Fibroblast of lung (primary cell): ENCODE measurements around the gene PROK1. TPM values are rescaled to one million over a fixed set of nuclear protein-coding genes. Genes with fewer than 3 reads are reported as not detected.

Source experiments
- DNase-seq, 2 donors: peaks; one replicate each; pipeline versions ENCODE4 v3.0.0 to v3.0.0-alpha.2; 2010; ENCODE audit warnings: low read depth in 2 of 2
- H2AFZ ChIP-seq: 2 replicates; pipeline ENCODE4 v1.5.1; 2012; ENCODE audit warnings: low read length, control low read depth, inconsistent platforms
- H3K27ac ChIP-seq: 2 replicates; pipeline ENCODE4 v1.5.1; 2011; ENCODE audit warnings: low read length, control low read depth; ENCODE audit not compliant: insufficient read depth
- H3K27me3 ChIP-seq: 2 replicates; pipeline ENCODE4 v1.5.1; 2011; ENCODE audit warnings: mild to moderate bottlenecking, low read length; ENCODE audit not compliant: control insufficient read depth, insufficient read depth
- H3K36me3 ChIP-seq: 2 replicates; pipeline ENCODE4 v1.5.1; 2011; ENCODE audit warnings: low read length; ENCODE audit not compliant: control insufficient read depth, insufficient read depth
- H3K4me1 ChIP-seq: 2 replicates; pipeline ENCODE4 v1.5.1; 2011; ENCODE audit warnings: low read length; ENCODE audit not compliant: control insufficient read depth, insufficient read depth; ENCODE audit errors: extremely low read depth
- H3K4me2 ChIP-seq: 2 replicates; pipeline ENCODE4 v1.5.1; 2011; ENCODE audit warnings: low read length, control low read depth; ENCODE audit not compliant: insufficient read depth; ENCODE audit errors: extremely low read depth
- H3K4me3 ChIP-seq, 4 experiments: fragments of 200-600 bp in 1 of 4; sonication (generic) in 1 of 4; replicated peaks in 1 of 4; 2 replicates each; pipeline ENCODE4 v1.5.1; 2011 to 2016; ENCODE audit warnings: low read length in 4 of 4, low read depth in 3 of 4, mild to moderate bottlenecking in 3 of 4, control low read depth in 2 of 4, inconsistent platforms in 1 of 4, mixed read lengths in 1 of 4; ENCODE audit not compliant: insufficient read depth in 1 of 4; ENCODE audit errors: control extremely low read depth in 1 of 4
- H3K79me2 ChIP-seq: 2 replicates; pipeline ENCODE4 v1.5.1; 2012; ENCODE audit warnings: mild to moderate bottlenecking, low read length, inconsistent platforms; ENCODE audit not compliant: control insufficient read depth, insufficient read depth
- H3K9ac ChIP-seq: 2 replicates; pipeline ENCODE4 v1.5.1; 2011; ENCODE audit warnings: mild to moderate bottlenecking, low read length, control low read depth; ENCODE audit not compliant: insufficient read depth
- H3K9me3 ChIP-seq: 2 replicates; pipeline ENCODE4 v1.5.1; 2012; ENCODE audit warnings: low read depth, low read length; ENCODE audit not compliant: control insufficient read depth, insufficient read depth
- H4K20me1 ChIP-seq: 2 replicates; pipeline ENCODE4 v1.5.1; 2011; ENCODE audit warnings: low read length; ENCODE audit not compliant: control insufficient read depth, insufficient read depth; ENCODE audit errors: extremely low read depth
- EZH2 ChIP-seq: IDR thresholded peaks from 2 replicates; pipeline ENCODE4 v1.5.1; 2012; ENCODE audit warnings: low read length, control low read depth, mild to moderate bottlenecking; ENCODE audit errors: missing control alignments
- polyA plus RNA-seq, 2 donors: library from polyadenylated mRNA; depleted of rRNA in 1 of 2; stranded (reverse) in 1 of 2; unstranded in 1 of 2; fragments of >200 nt; gene quantifications; 2 replicates each; pipeline ENCODE4 v1.2.1, GENCODE V29; 2011 to 2012; ENCODE audit warnings: missing spikeins in 1 of 2
- total RNA-seq: library from RNA; depleted of rRNA; stranded (reverse); fragments of >200 nt; gene quantifications from 2 replicates; pipeline ENCODE4 v1.2.1, GENCODE V29; 2014
- TF ChIP-seq, protein P1 (sequence below), 2 donors: IDR thresholded peaks in 1 of 2; conservative IDR thresholded peaks in 1 of 2; 1 replicate in 1 of 2; 2 replicates in 1 of 2; pipeline ENCODE4 v1.5.1; 2011 to 2012; ENCODE audit warnings: low read length in 2 of 2, control low read depth in 1 of 2, inconsistent platforms in 1 of 2, low read depth in 1 of 2, mild to moderate bottlenecking in 1 of 2

PROK1 gene
- total and polyA plus RNA-seq, 2 donors (not counting 1 experiment from before 2014, with no cell fraction given) = not detected

DNA sequence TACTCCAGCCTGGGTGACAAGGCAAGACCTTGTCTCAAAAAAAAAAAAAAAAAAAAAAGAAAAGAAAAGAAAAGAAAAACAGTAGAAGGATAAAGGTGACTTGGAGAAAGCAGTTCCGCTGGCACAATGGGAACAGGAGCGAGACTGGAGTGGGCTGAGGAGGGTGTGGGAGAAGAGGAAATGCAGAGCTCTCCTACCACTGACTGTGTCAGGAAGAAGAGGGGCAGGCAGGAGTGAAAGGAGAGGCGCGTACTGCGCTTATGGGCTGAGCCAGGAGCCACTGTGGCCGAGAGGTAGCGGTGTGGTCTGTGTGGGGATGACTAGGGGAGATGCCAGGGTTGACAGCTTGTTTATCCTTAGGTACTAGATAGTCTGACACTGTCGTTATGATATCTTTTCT is 6.4 kb upstream of the PROK1 start:
- H3K9me3 ChIP-seq = no peaks in the 10 kb centered on the region
- no peaks in the 10 kb centered on the region for H4K20me1 ChIP-seq
- H3K79me2 ChIP-seq = no peaks in the 10 kb centered on the region
- peaks cover 20% of the 10 kb centered on the region for H3K27me3 ChIP-seq
- no peaks in the 10 kb centered on the region for H3K36me3 ChIP-seq
- no peak overlapping the region for H2AFZ ChIP-seq
- no peak overlapping the region for H3K27ac ChIP-seq
- no peaks in the 10 kb centered on the region for H3K4me1 ChIP-seq
- no peak for TF ChIP-seq EZH2
- TF ChIP-seq, protein P1, sequence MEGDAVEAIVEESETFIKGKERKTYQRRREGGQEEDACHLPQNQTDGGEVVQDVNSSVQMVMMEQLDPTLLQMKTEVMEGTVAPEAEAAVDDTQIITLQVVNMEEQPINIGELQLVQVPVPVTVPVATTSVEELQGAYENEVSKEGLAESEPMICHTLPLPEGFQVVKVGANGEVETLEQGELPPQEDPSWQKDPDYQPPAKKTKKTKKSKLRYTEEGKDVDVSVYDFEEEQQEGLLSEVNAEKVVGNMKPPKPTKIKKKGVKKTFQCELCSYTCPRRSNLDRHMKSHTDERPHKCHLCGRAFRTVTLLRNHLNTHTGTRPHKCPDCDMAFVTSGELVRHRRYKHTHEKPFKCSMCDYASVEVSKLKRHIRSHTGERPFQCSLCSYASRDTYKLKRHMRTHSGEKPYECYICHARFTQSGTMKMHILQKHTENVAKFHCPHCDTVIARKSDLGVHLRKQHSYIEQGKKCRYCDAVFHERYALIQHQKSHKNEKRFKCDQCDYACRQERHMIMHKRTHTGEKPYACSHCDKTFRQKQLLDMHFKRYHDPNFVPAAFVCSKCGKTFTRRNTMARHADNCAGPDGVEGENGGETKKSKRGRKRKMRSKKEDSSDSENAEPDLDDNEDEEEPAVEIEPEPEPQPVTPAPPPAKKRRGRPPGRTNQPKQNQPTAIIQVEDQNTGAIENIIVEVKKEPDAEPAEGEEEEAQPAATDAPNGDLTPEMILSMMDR (conservative IDR thresholded peaks at IDR 0.05 in 1 of 2, IDR thresholded peaks at IDR 0.05 in 1 of 2; ENCODE audit: low read depth in 1 of 2, low read length in 2 of 2) = no peak
- H3K9ac ChIP-seq = no peak overlapping the region
- H3K4me3 ChIP-seq = no peak overlapping the region
- H3K4me2 ChIP-seq = no peak overlapping the region
- DNase-seq = no peak

DNA sequence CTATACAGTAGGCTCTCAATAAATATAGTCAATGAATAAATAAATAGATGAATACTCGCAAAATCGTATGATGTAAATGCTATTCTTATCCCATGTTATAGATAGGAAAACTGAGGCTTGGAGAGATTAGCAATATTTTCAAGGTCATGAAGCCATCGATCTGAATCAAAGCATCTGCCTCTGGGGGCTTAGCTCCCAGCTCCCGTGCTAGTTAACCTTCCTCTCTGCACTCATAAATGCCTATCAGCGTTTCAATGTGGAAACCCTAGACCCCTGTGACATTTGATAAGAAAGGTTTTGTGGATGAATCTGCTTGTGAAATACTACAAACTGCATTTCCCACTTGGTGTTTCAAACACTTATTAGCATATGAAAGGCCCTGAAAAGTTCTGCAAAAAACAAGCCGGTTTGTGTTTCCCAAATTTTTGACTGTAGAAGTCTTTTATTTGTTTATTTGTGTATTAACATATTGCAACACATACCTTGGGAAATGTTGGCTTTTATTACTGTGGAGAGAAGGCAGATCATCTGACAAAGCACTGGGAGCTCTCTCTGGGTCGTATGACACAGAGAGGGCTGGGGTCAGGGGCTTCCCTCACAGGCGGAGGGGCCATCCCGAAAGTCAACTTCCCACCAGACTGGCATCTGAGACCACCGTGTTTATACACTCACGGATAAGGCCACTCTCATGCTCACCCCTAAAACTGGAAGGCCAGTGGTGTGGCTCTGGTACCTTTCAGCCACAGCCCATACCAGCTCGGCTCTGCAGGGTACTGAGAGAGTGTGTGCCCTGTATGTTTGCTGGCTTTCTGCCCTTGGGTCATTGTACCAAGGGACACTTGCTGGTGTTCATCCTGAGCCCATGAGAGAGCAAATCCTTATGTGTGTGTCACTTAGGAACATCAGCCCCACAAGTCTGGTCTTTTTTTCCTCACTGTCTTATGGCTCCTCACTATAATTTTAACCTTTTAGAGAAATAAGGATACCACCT is 993 bp upstream of the PROK1 start:
- peak in 1 of 2 donors; percentile 9 for DNase-seq
- no peak overlapping the region for H3K4me2 ChIP-seq
- H3K27ac ChIP-seq = no peak overlapping the region
- no peak overlapping the region for H3K4me3 ChIP-seq
- H4K20me1 ChIP-seq = no peaks in the 10 kb centered on the region
- H2AFZ ChIP-seq = no peak overlapping the region
- no peaks in the 10 kb centered on the region for H3K4me1 ChIP-seq
- no peak overlapping the region for H3K9ac ChIP-seq
- H3K36me3 ChIP-seq = no peaks in the 10 kb centered on the region
- no peaks in the 10 kb centered on the region for H3K79me2 ChIP-seq
- peaks cover 37% of the 10 kb centered on the region for H3K27me3 ChIP-seq
- no peaks in the 10 kb centered on the region for H3K9me3 ChIP-seq
- TF ChIP-seq, protein P1 (conservative IDR thresholded peaks at IDR 0.05 in 1 of 2, IDR thresholded peaks at IDR 0.05 in 1 of 2; ENCODE audit: low read depth in 1 of 2, low read length in 2 of 2) = no peak
- no peak for TF ChIP-seq EZH2

- no peaks in the 10 kb centered on the region for H3K79me2 ChIP-seq
- H3K27me3 ChIP-seq = peaks cover 32% of the 10 kb centered on the region
- H3K9me3 ChIP-seq = no peaks in the 10 kb centered on the region
- no peaks in the 10 kb centered on the region for H3K36me3 ChIP-seq
- no peak overlapping the region for H3K9ac ChIP-seq
- H3K27ac ChIP-seq = no peak overlapping the region
- no peaks in the 10 kb centered on the region for H3K4me1 ChIP-seq
- no peaks in the 10 kb centered on the region for H4K20me1 ChIP-seq
- no peak overlapping the region for H2AFZ ChIP-seq
- TF ChIP-seq, protein P1 (conservative IDR thresholded peaks at IDR 0.05 in 1 of 2, IDR thresholded peaks at IDR 0.05 in 1 of 2; ENCODE audit: low read depth in 1 of 2, low read length in 2 of 2) = no peak
- no peak for TF ChIP-seq EZH2
- H3K4me2 ChIP-seq = no peak overlapping the region
- H3K4me3 ChIP-seq = no peak overlapping the region
- DNase-seq = no peak
These were observed 1.4 kb downstream of the PROK1 start for GRCh38 chr1:110452330-110452729.
